GM18867 (cell line): ENCODE data around the gene SIMC1.
"Not testable (repeated sequence)": the region's sequence is repeated elsewhere in the genome, so short reads cannot be mapped to it uniquely, and the experiment has no call there.

Experiments
- ATAC-seq: cut with Tn5 transposase; IDR thresholded peaks from one replicate; pipeline ENCODE4 v1.9.1; 2021; ENCODE audit warnings: mild to moderate bottlenecking, moderate library complexity; ENCODE audit not compliant: unreplicated experiment

The SIMC1 gene

DNA sequence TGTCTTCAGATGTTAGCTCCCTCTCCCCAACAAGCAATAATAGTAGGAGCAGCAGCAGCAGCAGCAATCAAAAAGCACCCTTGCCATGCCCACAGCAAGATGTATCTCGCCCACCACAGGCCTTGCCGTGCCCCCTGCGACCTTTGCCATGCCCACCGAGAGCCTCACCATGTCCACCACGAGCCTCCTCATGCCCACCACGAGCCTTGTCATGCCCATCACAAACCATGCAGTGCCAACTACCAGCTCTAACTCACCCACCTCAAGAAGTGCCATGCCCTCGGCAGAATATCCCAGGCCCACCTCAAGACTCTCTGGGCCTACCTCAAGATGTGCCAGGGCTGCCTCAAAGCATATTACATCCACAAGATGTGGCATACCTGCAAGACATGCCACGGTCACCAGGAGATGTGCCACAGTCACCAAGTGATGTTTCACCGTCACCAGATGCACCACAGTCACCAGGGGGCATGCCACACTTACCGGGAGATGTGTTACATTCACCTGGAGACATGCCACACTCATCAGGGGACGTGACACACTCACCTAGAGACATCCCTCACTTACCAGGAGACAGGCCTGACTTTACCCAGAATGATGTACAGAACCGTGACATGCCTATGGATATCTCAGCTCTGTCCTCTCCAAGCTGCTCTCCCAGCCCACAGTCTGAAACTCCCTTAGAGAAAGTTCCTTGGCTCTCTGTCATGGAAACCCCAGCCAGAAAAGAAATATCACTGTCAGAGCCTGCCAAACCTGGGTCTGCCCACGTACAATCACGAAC is 52.0 kb downstream of the SIMC1 start:
- not testable (repeated sequence) for ATAC-seq

DNA sequence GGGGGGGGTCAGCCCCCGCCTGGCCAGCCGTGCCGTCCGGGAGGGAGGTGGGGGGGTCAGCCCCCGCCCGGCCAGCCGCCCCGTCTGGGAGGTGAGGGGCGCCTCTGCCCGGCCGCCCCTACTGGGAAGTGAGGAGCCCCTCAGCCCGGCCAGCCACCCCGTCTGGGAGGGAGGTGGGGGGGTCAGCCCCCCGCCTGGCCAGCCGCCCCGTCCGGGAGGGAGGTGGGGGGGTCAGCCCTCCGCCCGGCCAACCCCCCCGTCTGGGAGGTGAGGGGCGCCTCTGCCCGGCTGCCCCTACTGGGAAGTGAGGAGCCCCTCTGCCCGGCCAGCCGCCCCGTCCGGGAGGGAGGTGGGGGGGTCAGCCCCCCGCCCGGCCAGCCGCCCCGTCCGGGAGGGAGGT is 67.1 kb downstream of the SIMC1 start:
- ATAC-seq = not testable (repeated sequence)

GRCh38 chr5:176317534-176318374 is 79.5 kb downstream of the SIMC1 start:
- ATAC-seq = no peak

DNA sequence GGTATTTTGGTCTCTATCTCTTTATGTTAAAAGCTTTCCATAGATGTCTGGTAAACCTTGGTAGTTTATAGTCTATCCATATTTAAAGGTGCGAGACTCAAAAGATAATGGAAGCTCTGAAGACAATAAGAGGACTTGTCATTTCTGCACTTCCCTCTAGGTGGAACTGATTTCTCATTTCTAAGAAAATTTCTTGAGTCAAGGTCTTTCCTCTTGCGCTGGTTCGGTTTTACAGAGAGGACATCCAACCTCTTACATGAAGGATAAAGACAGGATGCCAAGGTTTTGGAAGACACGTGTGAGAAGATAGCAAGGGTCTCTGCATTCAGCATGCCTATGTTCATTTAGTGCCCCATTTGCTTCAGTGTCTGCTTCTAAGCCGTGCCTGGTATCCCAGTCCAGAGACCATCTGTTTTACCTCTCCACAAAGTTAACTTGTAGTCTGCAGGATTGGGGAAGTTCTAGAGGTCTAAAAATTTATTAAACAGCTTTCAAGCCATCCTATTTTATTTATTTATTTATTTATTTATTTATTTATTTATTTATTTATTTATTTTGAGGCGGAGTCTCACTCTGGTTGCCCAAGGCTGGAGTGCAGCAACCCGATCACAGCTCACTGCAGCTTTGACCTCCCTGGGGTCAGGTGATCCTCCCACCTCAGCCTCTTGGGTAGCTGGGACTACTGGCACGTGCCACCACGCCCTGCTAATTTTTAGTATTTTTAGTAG is 81.8 kb downstream of the SIMC1 start:
- no peak for ATAC-seq

GRCh38 chr5:176320577-176320976 is 82.4 kb downstream of the SIMC1 start:
- ATAC-seq = no peak

- ATAC-seq = no peak
Measured at GRCh38 chr5:176334031-176334770, 96.0 kb downstream of the SIMC1 start.

- no peak for ATAC-seq
Measured at GRCh38 chr5:176337913-176338312, 99.7 kb downstream of the SIMC1 start.

DNA sequence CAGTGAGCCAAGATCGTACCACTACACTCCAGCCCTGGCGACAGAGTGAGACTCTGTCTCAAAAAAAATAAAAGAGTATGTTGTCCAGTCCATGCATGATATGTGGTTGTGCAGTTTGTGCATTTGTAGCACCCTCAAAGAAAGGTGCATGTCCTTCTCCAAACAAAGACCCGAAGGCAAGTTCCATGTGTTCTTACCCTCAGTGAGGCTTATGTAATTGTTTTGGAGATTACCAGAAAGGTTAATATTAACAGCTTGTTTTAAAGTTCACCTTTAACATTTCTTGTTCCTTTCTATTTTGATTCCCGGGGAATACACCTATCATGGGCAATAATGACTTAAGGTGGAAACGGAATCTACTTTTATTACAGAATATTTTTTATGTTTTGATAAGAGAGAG is 101.1 kb downstream of the SIMC1 start:
- ATAC-seq = no peak

GRCh38 chr5:176341325-176342157 is 103.3 kb downstream of the SIMC1 start:
- no peak for ATAC-seq

- no peak for ATAC-seq
Measured at GRCh38 chr5:176342158-176342483, 103.9 kb downstream of the SIMC1 start.

GRCh38 chr5:176342766-176343458 is 104.7 kb downstream of the SIMC1 start:
- ATAC-seq = no peak

DNA sequence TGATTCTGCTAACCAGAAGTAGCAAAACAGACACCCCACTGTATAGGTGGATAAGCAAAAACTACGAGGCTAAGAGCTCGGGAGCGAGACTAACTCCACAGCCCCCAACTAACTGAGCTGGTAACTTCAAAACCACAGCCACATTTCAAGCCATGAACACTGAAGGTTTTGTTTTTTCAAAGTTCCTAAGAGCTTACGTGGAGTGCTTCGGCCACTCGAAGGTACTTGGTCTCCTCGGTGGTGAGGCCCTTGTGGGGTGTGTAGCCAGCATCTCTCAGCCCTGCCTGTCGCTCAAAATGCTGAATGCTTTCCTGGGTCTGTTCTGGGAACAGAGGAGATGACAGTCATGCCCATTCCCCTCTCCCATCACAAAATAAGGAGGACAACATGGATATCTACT is 112.2 kb downstream of the SIMC1 start:
- ATAC-seq = no peak

- ATAC-seq = no peak
Measured at GRCh38 chr5:176352116-176352878, 114.1 kb downstream of the SIMC1 start.

- no peak for ATAC-seq
Measured at GRCh38 chr5:176353533-176353932, 115.3 kb downstream of the SIMC1 start.

DNA sequence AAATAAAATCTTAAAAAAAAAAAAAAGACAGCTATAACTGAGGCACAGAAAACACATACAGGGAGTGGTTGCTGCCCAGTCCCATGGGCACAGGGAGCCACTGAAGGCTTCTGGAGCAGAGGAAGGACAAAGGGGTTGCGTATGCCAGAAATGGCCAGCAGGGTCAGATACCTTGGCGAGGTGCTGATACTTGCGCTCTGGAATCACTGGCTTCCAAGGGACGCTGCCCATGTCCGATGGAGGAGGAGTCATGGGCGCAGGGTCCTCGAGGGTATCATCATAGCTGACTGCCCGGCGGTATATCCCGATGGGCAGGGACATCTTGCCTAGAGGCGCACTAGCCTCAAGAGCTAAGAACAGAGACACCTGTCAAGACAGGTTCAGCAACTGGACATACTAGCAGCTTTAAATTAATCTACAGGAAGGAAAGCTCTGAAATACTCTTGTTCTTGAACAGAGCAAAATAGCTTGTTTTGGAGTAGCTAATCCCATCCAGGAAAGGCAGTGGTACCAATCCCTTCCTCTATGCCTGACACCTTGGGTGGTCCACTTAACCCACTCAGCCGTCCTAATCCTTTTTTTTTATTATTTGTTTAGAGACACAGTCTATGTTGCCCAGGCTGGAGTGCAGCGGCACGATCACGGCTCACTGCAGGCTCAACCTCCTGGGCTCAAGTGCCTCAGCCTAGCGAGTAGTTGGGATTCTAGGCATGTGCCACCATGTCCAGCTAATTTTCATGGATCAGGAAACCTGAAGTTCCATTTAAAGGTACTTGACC is 117.4 kb downstream of the SIMC1 start:
- no peak for ATAC-seq

DNA sequence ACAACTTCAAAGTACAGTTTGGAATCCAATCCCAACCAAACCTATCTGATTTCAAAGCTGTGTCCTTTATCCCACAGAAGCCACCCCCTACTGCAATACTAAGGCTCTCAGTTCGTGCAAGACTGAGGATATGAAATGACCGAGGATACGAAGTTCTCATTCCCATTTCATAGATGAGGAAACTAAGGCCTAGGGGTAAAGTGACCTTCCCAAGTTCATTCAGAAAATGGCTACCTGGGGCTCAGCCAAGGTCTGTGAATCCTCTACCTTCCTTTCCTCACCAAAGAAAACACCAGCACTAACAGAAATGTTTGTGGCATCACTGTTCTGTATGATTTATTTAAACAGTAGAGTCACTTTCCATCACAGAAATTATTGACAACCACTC is 117.9 kb downstream of the SIMC1 start:
- no peak for ATAC-seq

GRCh38 chr5:176359658-176360057 is 121.4 kb downstream of the SIMC1 start:
- ATAC-seq = no peak

GRCh38 chr5:176360894-176361436 is 122.7 kb downstream of the SIMC1 start:
- no peak for ATAC-seq
